ENCODE data around the gene HORMAD1. TPM values are rescaled to one million over a fixed set of nuclear protein-coding genes. Genes with fewer than 3 reads are reported as not detected.

HORMAD1 gene
- polyA plus RNA-seq, 3 donors = 0.48 to 5.6 TPM; not detected in 1

GRCh38 chr1:150650193-150650592 lies 70.5 kb downstream of the HORMAD1 start:
- no peaks in the 10 kb centered on the region for H4K20me1 ChIP-seq (ENCODE audit: insufficient read depth, low read length)
- H3K79me2 ChIP-seq (ENCODE audit: insufficient read depth, low read length) = no peaks in the 10 kb centered on the region
- DNase-seq = no peak
- Mint-ChIP-seq H3K27ac (no peak overlapping the region), H3K9me3 (no peaks in the 10 kb centered on the region), H3K4me3 (no peak overlapping the region), H3K4me1 (no peaks in the 10 kb centered on the region), H3K36me3 (peaks cover 44 to 62% of the 10 kb centered on the region in 2 donors), H3K27me3 (ENCODE audit: low read depth in 3 of 3) (no peaks in the 10 kb centered on the region)
- no peak overlapping the region for H3K4me3 ChIP-seq (replicated peaks in 1 of 3; ENCODE audit: low read depth in 2 of 3, low read length in 3 of 3)
- intact Hi-C loops (cut with micrococcal nuclease) = no loop called here
- no peaks in the 10 kb centered on the region for H3K9me3 ChIP-seq (replicated peaks in 1 of 2; ENCODE audit: control insufficient read depth in 1 of 2, insufficient read depth in 1 of 2, low read length in 2 of 2)
- H2AFZ ChIP-seq (ENCODE audit: insufficient read depth, low read depth, low read length, poor library complexity, severe bottlenecking) = no peak overlapping the region
- no peaks in the 10 kb centered on the region for H3K4me1 ChIP-seq (ENCODE audit: control insufficient read depth in 1 of 2, insufficient read depth in 2 of 2, low read length in 2 of 2)
- H3K27me3 ChIP-seq (ENCODE audit: control insufficient read depth in 2 of 2, insufficient read depth in 2 of 2, low read length in 2 of 2) = no peaks in the 10 kb centered on the region
- H3K36me3 ChIP-seq (replicated peaks in 1 of 2; ENCODE audit: control insufficient read depth in 1 of 2, insufficient read depth in 2 of 2, low read length in 2 of 2) = peaks cover 41 to 47% of the 10 kb centered on the region in 2 donors
- 100% methylated on average over 1 of the region's 1 CpG for WGBS (ENCODE audit: insufficient coverage)
- TF ChIP-seq, protein P1, sequence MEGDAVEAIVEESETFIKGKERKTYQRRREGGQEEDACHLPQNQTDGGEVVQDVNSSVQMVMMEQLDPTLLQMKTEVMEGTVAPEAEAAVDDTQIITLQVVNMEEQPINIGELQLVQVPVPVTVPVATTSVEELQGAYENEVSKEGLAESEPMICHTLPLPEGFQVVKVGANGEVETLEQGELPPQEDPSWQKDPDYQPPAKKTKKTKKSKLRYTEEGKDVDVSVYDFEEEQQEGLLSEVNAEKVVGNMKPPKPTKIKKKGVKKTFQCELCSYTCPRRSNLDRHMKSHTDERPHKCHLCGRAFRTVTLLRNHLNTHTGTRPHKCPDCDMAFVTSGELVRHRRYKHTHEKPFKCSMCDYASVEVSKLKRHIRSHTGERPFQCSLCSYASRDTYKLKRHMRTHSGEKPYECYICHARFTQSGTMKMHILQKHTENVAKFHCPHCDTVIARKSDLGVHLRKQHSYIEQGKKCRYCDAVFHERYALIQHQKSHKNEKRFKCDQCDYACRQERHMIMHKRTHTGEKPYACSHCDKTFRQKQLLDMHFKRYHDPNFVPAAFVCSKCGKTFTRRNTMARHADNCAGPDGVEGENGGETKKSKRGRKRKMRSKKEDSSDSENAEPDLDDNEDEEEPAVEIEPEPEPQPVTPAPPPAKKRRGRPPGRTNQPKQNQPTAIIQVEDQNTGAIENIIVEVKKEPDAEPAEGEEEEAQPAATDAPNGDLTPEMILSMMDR (IDR thresholded peaks at IDR 0.05) = no peak
- H3K9ac ChIP-seq (ENCODE audit: insufficient read depth, low read length, poor library complexity, severe bottlenecking) = no peak overlapping the region
- no peak overlapping the region for H3K4me2 ChIP-seq (replicated peaks; ENCODE audit: extremely low read depth, low read length, poor library complexity, severe bottlenecking)
- no peak overlapping the region for H3K27ac ChIP-seq (ENCODE audit: low read depth in 1 of 2, low read length in 2 of 2)

DNA sequence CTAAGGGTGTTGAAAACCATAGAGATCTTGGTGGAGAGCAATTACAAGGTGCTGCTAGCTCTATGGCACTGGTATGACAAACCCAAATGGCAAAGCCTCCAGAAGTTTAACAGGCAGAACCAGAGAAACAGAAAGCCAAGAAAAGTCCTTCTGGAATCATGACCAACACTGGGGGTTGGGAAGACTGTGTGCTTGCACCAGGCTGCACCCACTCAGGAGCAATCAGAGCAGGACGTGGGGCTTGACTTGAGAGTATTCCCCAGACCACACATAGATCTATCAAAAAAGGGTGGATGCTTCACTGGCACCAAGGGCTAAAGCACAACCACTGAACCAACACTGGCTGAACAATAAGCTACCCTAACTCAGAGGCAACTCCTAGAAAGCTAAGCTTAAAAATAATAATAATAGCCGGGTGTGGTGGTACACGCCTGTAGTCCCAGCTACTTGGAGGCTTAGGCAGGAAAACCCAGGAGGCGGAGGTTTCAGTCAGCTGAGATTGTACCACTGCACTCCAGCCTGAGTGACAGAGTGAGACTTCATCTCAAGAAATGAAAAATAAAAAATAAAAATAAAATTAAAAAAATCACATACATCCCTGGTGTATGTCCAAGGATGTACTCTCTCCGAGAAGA lies 71.1 kb downstream of the HORMAD1 start:
- WGBS (ENCODE audit: insufficient coverage) = 100% methylated on average over 1 of the region's 5 CpGs
- H3K27ac Mint-ChIP-seq = peak overlapping the region in 3 of 7 donors; percentile 2 to 48 (median 15)
- Histone ChIP-seq H3K27me3 (ENCODE audit: control insufficient read depth in 2 of 2, insufficient read depth in 2 of 2, low read length in 2 of 2) (no peaks in the 10 kb centered on the region), H3K9ac (ENCODE audit: insufficient read depth, low read length, poor library complexity, severe bottlenecking) (no peak overlapping the region), H3K27ac (ENCODE audit: low read depth in 1 of 2, low read length in 2 of 2) (no peak overlapping the region), H4K20me1 (ENCODE audit: insufficient read depth, low read length) (no peaks in the 10 kb centered on the region), H3K79me2 (ENCODE audit: insufficient read depth, low read length) (no peaks in the 10 kb centered on the region), H3K4me2 (replicated peaks; ENCODE audit: extremely low read depth, low read length, poor library complexity, severe bottlenecking) (no peak overlapping the region), H3K4me3 (replicated peaks in 1 of 3; ENCODE audit: low read depth in 2 of 3, low read length in 3 of 3) (no peak overlapping the region), H3K4me1 (ENCODE audit: control insufficient read depth in 1 of 2, insufficient read depth in 2 of 2, low read length in 2 of 2) (no peaks in the 10 kb centered on the region), H2AFZ (ENCODE audit: insufficient read depth, low read depth, low read length, poor library complexity, severe bottlenecking) (no peak overlapping the region), H3K9me3 (replicated peaks in 1 of 2; ENCODE audit: control insufficient read depth in 1 of 2, insufficient read depth in 1 of 2, low read length in 2 of 2) (no peaks in the 10 kb centered on the region), H3K36me3 (replicated peaks in 1 of 2; ENCODE audit: control insufficient read depth in 1 of 2, insufficient read depth in 2 of 2, low read length in 2 of 2) (peaks cover 39 to 47% of the 10 kb centered on the region in 2 donors)
- H3K9me3 Mint-ChIP-seq = no peaks in the 10 kb centered on the region
- TF ChIP-seq, protein P1 (IDR thresholded peaks at IDR 0.05) = no peak
- H3K27me3 Mint-ChIP-seq (ENCODE audit: low read depth in 3 of 3) = no peaks in the 10 kb centered on the region
- intact Hi-C loops (cut with micrococcal nuclease) = no loop called here
- H3K4me3 Mint-ChIP-seq = no peak overlapping the region
- no peaks in the 10 kb centered on the region for H3K4me1 Mint-ChIP-seq
- peaks cover 44 to 60% of the 10 kb centered on the region in 2 donors for H3K36me3 Mint-ChIP-seq
- no peak for DNase-seq

Small RNAs within 50 kb of the gene (small RNA-seq; reads per million reads assigned to genes)
- not detected for gene RNU6-1042P (ENCODE audit: insufficient read length, low read depth)

Other genes with a start within 250 kb of the HORMAD1 start
- gene TARS2, start 233.5 kb downstream of the HORMAD1 start, polyA plus RNA-seq = 10 to 100 TPM; 12.0 to 14.7 (median 14.6) TPM
- gene ECM1, start 212.8 kb downstream of the HORMAD1 start, polyA plus RNA-seq = 1 to 10 TPM in 1 of 3 donors, not detected in 2; 1.0 TPM
- gene FALEC, start 205.1 kb downstream of the HORMAD1 start, polyA plus RNA-seq = not detected
- gene ADAMTSL4, start 171.5 kb downstream of the HORMAD1 start, polyA plus RNA-seq = 100 to 1,000 TPM in 1 of 3 donors, 1 to 10 TPM in 2; 2.5 to 109 (median 2.8) TPM
- 1,000 to 10,000 TPM in 1 of 3 donors, 100 to 1,000 TPM in 2; 287 to 2,076 (median 301) TPM for gene MCL1, start 141.3 kb downstream of the HORMAD1 start, polyA plus RNA-seq
- gene ENSA, start 91.3 kb downstream of the HORMAD1 start, polyA plus RNA-seq = 10 to 100 TPM; 30.6 to 40.3 (median 38.5) TPM
- 1 to 10 TPM; 1.5 to 9.7 (median 4.7) TPM for gene GOLPH3L, start 23.7 kb downstream of the HORMAD1 start, polyA plus RNA-seq
- gene CTSS, start 44.9 kb upstream of the HORMAD1 start, polyA plus RNA-seq = 1,000 to 10,000 TPM; 2,349 to 6,327 (median 5,201) TPM
- 10 to 100 TPM in 1 of 3 donors, 1 to 10 TPM in 2; 2.1 to 17.8 (median 2.4) TPM for gene CTSK, start 87.4 kb upstream of the HORMAD1 start, polyA plus RNA-seq
- 10 to 100 TPM; 25.8 to 38.8 (median 38.6) TPM for gene ARNT, start 155.7 kb upstream of the HORMAD1 start, polyA plus RNA-seq
- gene CTXND2, start 166.2 kb upstream of the HORMAD1 start, polyA plus RNA-seq = not detected
- gene SETDB1, start 205.5 kb upstream of the HORMAD1 start, polyA plus RNA-seq = 10 to 100 TPM; 13.9 to 69.4 (median 15.5) TPM

Data from CD14-positive monocyte (primary cell).